Right hindlimb (tissue), 1 donor: ENCODE data around the gene TBL1XR1.
"Not testable (repeated sequence)": the region's sequence is repeated elsewhere in the genome, so short reads cannot be mapped to it uniquely, and the experiment has no call there.

Source experiments
- DNase-seq: peaks from one replicate; pipeline ENCODE4 v3.0.0-alpha.2; 2018

TBL1XR1 gene

DNA sequence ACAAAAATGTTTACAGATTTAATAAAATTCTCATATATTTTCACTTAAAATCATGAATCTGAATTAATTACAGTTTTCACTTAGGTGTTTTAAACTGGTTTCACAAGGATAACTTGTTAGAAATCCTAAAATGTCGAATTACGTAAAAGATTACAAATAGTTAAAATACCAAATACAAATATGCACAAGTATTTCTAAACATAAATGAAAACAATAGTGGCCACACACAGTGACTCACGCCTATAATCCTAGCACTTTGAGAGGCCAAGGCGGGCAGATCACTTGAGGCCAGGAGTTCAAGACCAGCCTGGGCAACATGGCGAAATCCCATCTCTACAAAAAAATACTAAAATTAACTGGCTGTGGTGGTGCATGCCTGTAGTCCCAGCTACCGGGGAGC, 10.9 kb upstream of the TBL1XR1 start:
- no peak for DNase-seq

DNA sequence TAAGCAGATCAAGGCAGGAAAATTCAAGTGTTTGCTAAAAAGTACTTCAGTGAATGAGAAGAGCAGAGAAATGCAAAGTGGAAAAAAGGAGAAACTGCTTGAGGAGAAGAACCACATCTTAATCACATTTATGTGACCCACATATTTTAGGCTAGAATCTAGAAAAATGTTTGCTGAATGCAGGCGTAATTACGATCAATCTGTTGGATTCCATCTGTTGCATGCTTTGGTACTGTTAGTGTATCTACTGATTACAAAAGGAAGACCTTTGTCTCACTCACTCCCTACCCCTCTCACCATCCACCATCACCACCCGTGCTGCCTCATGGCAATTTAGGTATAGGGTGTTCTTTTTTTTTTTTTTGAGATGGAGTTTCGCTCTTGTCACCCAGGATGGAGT, 9.7 kb upstream of the TBL1XR1 start:
- no peak for DNase-seq

DNA sequence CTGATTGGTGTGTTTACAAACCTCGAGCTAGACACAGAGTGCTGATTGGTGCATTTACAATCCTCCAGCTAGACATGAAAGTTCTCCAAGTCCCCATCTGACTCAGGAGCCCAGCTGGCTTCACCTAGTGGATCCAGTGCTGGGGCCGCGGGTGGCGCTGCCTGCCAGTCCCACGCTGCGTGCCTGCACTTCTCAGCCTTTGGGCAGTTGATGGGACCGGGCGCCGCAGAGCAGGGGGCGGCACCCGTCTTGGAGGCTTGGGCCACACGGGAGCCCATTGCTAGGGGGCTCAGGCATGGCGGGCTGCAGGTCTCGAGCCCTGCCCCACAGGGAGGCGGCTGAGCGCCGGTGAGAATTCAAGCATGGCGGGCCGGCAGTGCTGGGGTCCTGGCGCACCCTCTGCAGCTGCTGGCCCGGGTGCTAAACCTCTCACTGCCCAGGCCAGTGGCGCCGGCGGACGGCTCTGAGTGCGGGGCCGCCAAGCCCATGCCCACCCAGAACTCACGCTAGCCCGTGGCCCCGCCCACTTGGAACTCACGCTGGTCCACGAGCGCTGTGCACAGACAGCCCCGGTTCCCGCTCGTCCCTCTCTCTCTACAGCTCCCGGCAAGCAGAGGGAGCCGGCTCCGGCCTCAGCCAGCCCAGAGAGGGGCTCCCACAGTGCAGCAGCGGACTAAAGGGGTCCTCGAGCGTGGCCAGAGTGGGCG, 6.6 kb upstream of the TBL1XR1 start:
- DNase-seq: no peak

- not testable (repeated sequence) for DNase-seq
These were observed 5.7 kb upstream of the TBL1XR1 start for GRCh38 chr3:177203016-177203415.

DNA sequence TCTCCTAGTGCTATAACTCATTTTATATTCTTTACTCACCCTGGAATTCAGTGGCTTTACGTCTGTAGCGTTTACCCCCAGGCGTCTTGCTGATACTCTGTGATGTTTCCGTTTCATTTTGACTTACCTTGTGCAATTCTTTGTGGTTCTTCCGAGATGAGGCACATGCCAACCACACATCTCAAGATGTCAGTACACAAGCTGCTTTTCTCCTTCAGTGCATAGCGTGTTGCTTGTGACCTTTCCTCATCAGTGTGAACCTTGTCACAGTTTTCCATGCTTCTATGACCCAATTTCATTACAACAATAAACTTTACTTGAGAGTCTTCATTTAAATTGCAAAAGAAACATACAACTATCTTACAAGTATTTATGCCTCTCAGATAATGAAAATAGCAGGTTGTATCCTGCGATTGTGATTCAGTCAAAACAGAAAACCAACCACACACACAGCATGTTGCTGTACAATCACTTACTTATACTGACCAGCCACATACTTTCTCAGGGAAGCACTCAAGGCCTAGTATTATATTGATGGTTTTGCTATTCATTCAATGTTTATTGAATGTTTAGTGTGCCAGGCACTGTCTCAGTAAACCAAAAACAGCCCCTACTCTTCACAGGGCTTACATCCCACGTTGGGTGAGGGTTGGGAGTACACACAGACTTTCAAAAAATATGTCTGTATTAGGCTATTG, 4.6 kb upstream of the TBL1XR1 start:
- no peak for DNase-seq

DNA sequence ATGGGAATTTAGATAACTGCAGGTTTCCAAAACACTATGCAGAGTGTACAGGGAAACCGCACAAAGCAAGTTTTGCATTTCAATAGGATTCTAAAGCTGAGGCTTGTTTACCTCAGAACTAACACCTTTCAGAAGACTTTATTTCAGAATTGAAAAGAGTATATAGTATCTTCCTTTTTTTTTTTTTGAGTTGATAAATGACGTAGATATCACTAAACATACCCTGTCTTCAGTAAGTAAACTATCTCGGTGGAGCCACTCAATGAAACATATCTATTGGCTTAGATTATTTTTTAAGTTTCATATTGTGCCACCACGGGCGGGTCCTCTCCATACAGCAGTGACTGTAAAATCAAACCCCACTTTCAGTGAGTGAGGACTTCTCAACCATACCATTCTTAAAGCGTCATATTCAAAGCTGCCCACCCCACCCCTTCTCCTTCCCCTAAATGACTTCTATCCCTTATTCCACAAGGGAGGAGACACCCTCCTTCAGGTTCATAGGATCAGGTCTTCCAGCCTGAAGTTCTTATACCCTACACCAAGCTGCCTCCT, 2.0 kb upstream of the TBL1XR1 start:
- no peak for DNase-seq

DNA sequence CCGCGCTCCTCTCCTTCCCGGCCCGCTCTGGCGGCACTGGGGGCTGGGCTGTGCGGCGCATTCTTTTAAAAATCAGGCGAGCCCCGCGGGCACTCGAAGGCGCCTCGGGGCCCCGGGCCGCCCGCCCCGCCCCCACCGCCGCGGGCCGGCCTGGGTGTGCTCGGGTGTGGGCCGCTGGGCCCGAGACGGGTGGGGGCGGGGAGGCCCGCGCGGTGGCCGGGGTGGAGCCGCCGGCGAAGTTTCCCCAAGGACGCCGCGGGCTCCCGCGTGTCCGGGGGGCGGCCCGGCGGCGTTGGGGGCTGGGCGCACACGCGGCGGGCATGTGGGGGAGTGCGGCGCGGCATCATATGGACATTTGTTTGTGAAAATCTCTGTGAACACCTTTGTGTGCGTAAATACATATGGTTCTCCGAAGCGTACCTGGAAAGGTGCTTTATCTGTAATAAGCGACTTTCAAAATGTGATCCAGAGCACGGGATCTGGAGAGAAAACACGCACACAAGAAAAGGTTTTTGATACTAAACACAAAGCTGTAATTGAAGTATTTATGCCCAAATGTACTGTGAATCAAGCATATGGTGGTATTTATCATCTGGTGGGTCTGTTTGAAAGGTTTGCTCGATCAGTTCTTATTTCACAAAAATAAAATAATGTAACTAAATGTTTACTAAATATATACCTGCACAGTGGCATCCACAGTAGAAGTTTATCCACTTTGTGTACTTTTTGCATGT, 612 bp upstream of the TBL1XR1 start:
- no peak for DNase-seq

DNA sequence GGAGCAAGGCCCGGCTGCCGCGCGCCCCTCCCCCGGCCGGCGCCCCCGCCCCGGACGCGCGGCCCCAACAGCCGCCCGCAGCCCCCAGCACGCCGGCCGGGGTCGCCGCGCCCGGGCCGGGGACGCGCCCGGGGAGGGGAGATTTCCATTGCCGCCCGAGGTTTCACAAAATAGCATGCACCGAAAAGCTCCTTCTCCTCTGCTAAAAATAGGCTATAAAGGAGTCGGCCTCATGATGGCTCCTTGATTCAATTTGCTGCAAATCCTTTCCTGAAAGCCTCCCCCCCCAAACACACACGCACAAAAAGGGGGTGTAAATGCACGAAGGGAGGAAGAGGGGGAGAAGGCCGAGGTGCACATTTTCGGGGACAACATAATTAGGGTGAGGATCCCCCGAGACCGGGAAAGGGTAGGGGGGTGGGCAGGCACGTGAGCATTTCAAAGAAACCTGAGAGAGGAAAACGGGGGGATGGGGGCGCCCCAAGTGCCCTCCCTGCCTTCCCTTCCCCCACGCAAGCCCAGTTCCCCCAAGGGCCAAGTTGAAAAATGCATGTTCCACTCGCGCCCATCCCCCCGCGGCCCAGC, 734 bp downstream of the TBL1XR1 start:
- DNase-seq: peak; percentile 72

DNA sequence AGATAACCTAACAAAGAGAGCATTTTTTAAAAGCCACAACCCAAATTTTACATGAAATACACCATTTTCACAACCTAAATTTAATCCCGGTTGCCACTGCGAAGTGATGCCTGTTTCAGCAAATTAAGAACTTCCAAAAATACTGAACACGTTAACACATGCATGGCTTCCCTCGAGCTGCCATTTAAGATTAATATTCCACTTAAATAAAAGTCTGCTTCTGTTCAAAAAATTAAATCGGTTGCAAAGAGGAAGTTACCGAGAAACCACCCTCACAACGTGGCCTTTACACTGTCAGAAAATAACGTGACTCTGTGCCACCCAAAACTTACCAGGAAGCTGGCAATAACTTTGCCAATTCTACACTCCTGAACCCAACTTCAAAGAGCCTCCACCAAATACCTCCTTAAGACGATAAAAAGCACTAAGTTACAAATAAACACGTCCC, 1.2 kb downstream of the TBL1XR1 start:
- DNase-seq: no peak

GRCh38 chr3:177195242-177195991, 1.9 kb downstream of the TBL1XR1 start:
- peak; percentile 41 for DNase-seq

DNA sequence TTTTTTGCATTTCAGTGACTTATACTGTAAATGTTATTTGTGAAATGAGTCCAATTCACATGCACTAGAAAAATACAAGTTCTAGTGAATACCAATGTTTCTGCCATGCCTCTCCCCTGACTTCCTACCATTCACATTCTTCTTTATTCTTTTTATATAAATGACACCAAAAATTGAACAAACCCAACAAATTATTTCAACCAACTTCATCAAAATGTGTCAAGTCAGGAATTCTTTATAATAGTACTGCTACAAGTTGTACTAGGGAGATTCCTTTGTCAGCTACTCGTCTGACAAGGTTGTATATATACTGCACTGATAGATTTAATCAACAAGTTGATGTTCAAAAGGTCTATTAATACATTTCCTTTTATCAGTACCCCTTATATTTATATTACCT, 3.0 kb downstream of the TBL1XR1 start:
- DNase-seq: no peak

GRCh38 chr3:177193688-177194268, 3.5 kb downstream of the TBL1XR1 start:
- DNase-seq: no peak

GRCh38 chr3:177193275-177193674, 4.0 kb downstream of the TBL1XR1 start:
- not testable (repeated sequence) for DNase-seq

GRCh38 chr3:177190756-177191681, 6.3 kb downstream of the TBL1XR1 start:
- no peak for DNase-seq

DNA sequence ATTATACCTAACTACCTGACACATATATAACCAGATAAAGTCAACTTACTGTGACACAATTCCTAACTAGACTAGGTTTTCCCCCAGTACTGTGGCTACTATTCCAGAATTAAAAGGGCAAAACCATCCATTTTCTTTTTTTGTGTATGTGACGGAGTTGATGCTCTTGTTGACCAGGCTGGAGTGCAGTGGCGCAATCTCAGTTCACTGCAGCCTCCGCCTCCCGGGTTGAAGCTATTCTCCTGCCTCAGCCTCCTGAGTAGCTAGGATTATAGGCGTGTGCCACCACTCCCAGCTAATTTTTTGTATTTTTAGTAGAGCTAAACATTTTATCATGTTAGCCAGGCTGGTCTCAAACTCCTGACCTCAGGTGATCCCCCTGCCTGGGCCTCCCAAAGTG, 7.1 kb downstream of the TBL1XR1 start:
- not testable (repeated sequence) for DNase-seq

DNA sequence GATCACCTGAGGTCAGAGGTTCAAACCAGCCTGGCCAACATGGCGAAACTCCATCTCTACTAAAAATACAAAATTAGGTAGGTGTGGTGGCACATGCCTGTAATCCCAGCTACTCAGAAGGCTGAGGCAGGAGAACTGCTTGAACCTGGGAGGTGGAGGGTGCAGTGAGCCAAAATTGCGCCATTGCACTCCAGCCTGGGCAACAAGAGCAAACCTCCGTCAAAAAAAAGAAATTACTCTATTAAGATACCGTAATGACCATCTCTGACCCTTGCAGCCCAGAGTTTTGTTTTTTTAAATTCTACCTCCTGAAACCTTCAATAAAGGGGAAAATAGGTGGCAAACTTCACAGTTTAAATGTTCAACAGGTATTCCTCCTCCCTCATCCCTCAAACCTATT, 9.0 kb downstream of the TBL1XR1 start:
- not testable (repeated sequence) for DNase-seq

GRCh38 chr3:177186306-177186705, 11.0 kb downstream of the TBL1XR1 start:
- DNase-seq: no peak

GRCh38 chr3:177185035-177185574, 12.2 kb downstream of the TBL1XR1 start:
- DNase-seq: no peak

DNA sequence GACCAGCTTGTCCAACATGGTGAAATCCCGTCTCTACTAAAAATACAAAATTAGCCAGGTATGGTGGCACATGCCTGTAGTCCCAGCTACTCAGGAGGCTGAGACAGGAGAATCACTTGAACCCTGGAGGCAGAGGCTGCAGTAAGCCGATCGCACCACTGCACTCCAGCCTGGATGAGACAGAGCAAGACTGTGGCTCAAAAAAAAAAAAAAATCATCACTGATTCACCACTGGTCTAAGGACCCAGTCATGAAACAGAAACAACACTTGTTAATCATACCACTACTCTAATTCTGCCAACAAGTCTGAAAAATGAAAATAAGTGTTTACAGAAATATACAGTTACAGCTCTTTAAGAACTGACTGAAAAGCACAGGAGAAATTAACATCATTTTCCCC, 12.7 kb downstream of the TBL1XR1 start:
- DNase-seq: not testable (repeated sequence)

DNA sequence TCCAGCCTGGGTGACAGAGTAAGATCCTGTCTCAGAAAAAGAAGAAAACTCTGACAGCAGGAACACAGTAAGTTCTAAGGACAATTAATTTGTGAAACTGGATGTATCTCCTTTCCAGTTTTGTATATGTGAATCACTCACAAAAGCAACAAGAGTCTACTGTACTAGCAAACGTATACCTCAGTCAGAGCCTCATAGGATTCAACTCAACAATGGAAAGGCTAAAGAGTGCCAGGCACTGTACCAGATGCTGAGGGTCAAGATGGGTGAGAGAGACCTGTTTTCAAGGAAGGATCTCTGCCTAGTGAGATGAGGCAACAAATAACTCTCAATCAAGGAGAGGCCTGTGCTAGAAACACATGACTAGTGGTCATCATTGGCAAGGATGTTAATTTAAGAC, 14.9 kb downstream of the TBL1XR1 start:
- no peak for DNase-seq

- no peak for DNase-seq
These were observed 15.9 kb downstream of the TBL1XR1 start for GRCh38 chr3:177181418-177181817.
